ENCODE measurements around the gene TMEM255B.

Gene TMEM255B

DNA sequence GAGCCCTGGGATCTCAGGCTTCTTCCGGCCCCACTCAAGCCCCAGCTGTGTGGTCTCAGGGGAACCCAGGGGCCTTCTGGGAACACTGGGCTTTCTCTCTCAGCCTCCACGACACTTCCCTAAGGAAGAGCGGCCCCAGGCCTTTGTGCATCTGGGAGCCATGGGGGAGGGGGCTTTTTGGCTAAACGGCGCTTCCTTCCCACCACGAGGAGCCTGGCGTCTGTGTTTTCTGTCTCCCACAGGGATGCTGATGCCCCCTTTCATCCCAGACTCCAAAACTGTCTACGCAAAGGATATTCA lies 24.2 kb upstream of the TMEM255B start:
- Histone ChIP-seq H3K79me2 (ENCODE audit: low read length) (no peaks in the 10 kb centered on the region), H3K27ac (ENCODE audit: low read length) (no peak overlapping the region), H3K9me3 (replicated peaks; ENCODE audit: insufficient read depth, low read length) (no peaks in the 10 kb centered on the region), H4K20me1 (ENCODE audit: insufficient read depth, low read length) (no peaks in the 10 kb centered on the region), H3K9me2 (replicated peaks; ENCODE audit: insufficient read depth, low read length) (no peaks in the 10 kb centered on the region), H3K4me2 (ENCODE audit: low read depth, low read length) (no peak overlapping the region), H3K27me3 (replicated peaks; ENCODE audit: insufficient read depth, low read length) (peaks cover 5% of the 10 kb centered on the region), H3K4me3 (ENCODE audit: low read length) (no peak overlapping the region), H3F3A (ENCODE audit: insufficient read depth, low read length) (peaks cover 6% of the 10 kb centered on the region), H3K9ac (ENCODE audit: low read length) (no peak overlapping the region), H3K4me1 (ENCODE audit: low read length) (peaks cover 7% of the 10 kb centered on the region; the same call in 1 of the 2 replicates), H2AFZ (ENCODE audit: low read length) (no peak overlapping the region), H3K36me3 (replicated peaks; ENCODE audit: insufficient read depth, low read length) (no peaks in the 10 kb centered on the region)
- no peak for DNase-seq
- no peak for TF ChIP-seq CTCF (IDR thresholded peaks at IDR 0.05; ENCODE audit: low read length)

GRCh38 chr13:113735194-113735593 lies 23.8 kb upstream of the TMEM255B start:
- Histone ChIP-seq H4K20me1 (ENCODE audit: insufficient read depth, low read length) (no peaks in the 10 kb centered on the region), H3K4me2 (ENCODE audit: low read depth, low read length) (no peak overlapping the region), H3K27me3 (replicated peaks; ENCODE audit: insufficient read depth, low read length) (peaks cover 3% of the 10 kb centered on the region), H3K79me2 (ENCODE audit: low read length) (no peaks in the 10 kb centered on the region), H3K4me3 (ENCODE audit: low read length) (no peak overlapping the region), H3K9me3 (replicated peaks; ENCODE audit: insufficient read depth, low read length) (no peaks in the 10 kb centered on the region), H3K4me1 (ENCODE audit: low read length) (peaks cover 7% of the 10 kb centered on the region; the same call in 1 of the 2 replicates), H3K36me3 (replicated peaks; ENCODE audit: insufficient read depth, low read length) (no peaks in the 10 kb centered on the region), H3F3A (ENCODE audit: insufficient read depth, low read length) (peaks cover 6% of the 10 kb centered on the region), H2AFZ (ENCODE audit: low read length) (no peak overlapping the region), H3K27ac (ENCODE audit: low read length) (no peak overlapping the region), H3K9ac (ENCODE audit: low read length) (no peak overlapping the region), H3K9me2 (replicated peaks; ENCODE audit: insufficient read depth, low read length) (no peaks in the 10 kb centered on the region)
- TF ChIP-seq EZH2phosphoT487 (IDR thresholded peaks at IDR 0.05; ENCODE audit: low read length), result no peak
- TF ChIP-seq CTCF (IDR thresholded peaks at IDR 0.05; ENCODE audit: low read length), result no peak
- no peak for TF ChIP-seq EZH2 (optimal IDR thresholded peaks at IDR 0.05; ENCODE audit: low read depth, low read length)
- DNase-seq, result no peak

GRCh38 chr13:113735750-113736149 lies 23.3 kb upstream of the TMEM255B start:
- Histone ChIP-seq H4K20me1 (ENCODE audit: insufficient read depth, low read length) (no peaks in the 10 kb centered on the region), H2AFZ (ENCODE audit: low read length) (no peak overlapping the region), H3K79me2 (ENCODE audit: low read length) (no peaks in the 10 kb centered on the region), H3K4me2 (ENCODE audit: low read depth, low read length) (no peak overlapping the region), H3K4me3 (ENCODE audit: low read length) (no peak overlapping the region), H3K36me3 (replicated peaks; ENCODE audit: insufficient read depth, low read length) (no peaks in the 10 kb centered on the region), H3K27me3 (replicated peaks; ENCODE audit: insufficient read depth, low read length) (no peaks in the 10 kb centered on the region), H3K4me1 (ENCODE audit: low read length) (peaks cover 11% of the 10 kb centered on the region), H3K9me3 (replicated peaks; ENCODE audit: insufficient read depth, low read length) (no peaks in the 10 kb centered on the region), H3K9me2 (replicated peaks; ENCODE audit: insufficient read depth, low read length) (no peaks in the 10 kb centered on the region), H3K27ac (ENCODE audit: low read length) (no peak overlapping the region), H3K9ac (ENCODE audit: low read length) (no peak overlapping the region), H3F3A (ENCODE audit: insufficient read depth, low read length) (peaks cover 6% of the 10 kb centered on the region)
- TF ChIP-seq CTCF (IDR thresholded peaks at IDR 0.05; ENCODE audit: low read length), result no peak
- no peak for TF ChIP-seq EZH2 (optimal IDR thresholded peaks at IDR 0.05; ENCODE audit: low read depth, low read length)
- no peak for TF ChIP-seq EZH2phosphoT487 (IDR thresholded peaks at IDR 0.05; ENCODE audit: low read length)
- DNase-seq, result no peak
